GM21360 (cell line): ENCODE measurements around the gene CPSF4.
"Not testable (repeated sequence)": the region's sequence is repeated elsewhere in the genome, so short reads cannot be mapped to it uniquely, and the experiment has no call there.

ENCODE experiments used
- ATAC-seq: cut with Tn5 transposase; IDR thresholded peaks from one replicate; pipeline ENCODE4 v1.9.1; 2021; ENCODE audit warnings: mild to moderate bottlenecking, moderate library complexity; ENCODE audit not compliant: unreplicated experiment

The CPSF4 gene

DNA sequence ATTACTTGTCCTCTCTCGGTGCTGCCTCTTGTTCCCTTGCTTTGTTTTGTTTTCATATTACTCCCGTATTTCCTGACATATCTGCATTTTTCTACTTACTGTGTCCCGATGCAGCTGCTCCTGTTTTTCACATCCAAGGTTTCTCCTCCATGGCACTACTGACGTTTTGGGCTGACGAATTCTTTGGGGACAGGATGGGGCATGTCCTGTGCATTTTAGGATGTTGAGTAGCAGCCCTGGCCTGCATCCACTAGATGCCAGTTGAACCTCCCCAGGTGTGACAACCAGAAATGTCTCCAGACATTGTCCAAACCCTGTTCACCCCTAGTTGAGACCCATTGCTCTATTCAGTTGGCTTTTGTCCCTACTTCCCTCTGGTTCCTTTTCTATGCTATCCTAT, 46.4 kb downstream of the CPSF4 start:
- no peak for ATAC-seq

GRCh38 chr7:99489235-99489634, 50.5 kb downstream of the CPSF4 start:
- ATAC-seq, result no peak

- no peak for ATAC-seq
These were observed 52.1 kb downstream of the CPSF4 start for GRCh38 chr7:99490878-99491277.

GRCh38 chr7:99493823-99494222, 55.1 kb downstream of the CPSF4 start:
- ATAC-seq, result no peak

DNA sequence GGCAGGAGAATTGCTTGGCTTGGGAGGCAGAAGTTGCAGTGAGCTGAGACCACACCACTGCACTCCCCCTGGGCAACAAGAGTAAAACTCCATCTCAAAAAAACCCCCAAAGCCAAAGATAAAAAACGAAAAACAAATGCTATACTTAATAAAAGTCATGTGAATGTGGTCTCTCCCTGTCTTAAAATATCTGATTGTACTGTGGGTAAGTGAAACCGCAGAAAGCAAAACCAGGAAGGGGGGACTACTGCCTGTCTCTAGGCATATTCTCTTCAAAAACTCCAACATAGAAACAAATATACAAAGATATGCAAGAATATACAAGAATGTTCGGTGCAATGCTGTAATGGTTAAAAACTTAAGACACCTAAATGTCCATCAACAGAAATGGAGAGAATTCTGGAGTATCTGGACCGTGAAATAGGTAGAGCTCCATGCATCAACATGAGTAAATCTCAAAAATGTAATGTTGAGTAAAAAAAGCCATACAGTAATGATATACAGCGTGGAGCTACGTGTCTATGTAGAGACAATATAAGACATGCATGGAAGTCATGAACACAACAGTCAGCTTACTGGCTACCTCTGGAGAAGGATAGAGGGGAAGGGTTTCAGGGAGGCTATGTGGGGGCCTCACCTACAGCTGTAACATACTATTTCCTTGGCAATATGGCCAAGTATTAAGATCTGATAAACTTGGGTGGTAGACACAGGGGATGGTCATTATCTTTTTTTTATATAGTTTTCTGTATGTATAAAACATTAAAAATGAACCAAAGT, 59.2 kb downstream of the CPSF4 start:
- no peak for ATAC-seq

GRCh38 chr7:99498546-99498944, 59.8 kb downstream of the CPSF4 start:
- no peak for ATAC-seq

GRCh38 chr7:99499371-99499720, 60.6 kb downstream of the CPSF4 start:
- no peak for ATAC-seq

GRCh38 chr7:99499721-99500636, 61.2 kb downstream of the CPSF4 start, which contains the start of gene ZNF394:
Gene ZNF394, minus strand, starts transcription at chr7:99500281. Its CDS starts 188 bp downstream, at chr7:99500093.
- peak; percentile 42 for ATAC-seq

- ATAC-seq, result no peak
These were observed 61.9 kb downstream of the CPSF4 start for GRCh38 chr7:99500637-99501009.

- not testable (repeated sequence) for ATAC-seq
These were observed 62.5 kb downstream of the CPSF4 start for GRCh38 chr7:99501236-99501635.

- peak; percentile 71 for ATAC-seq
These were observed 65.5 kb downstream of the CPSF4 start for GRCh38 chr7:99504281-99504602.

- ATAC-seq, result peak; percentile 68
These were observed 66.0 kb downstream of the CPSF4 start, which contains the start of gene ZKSCAN5 for GRCh38 chr7:99504603-99505323. Gene ZKSCAN5, plus strand, starts transcription at chr7:99504662. Its CDS starts 1,383 bp downstream, at chr7:99506045.

- no peak for ATAC-seq
These were observed 66.5 kb downstream of the CPSF4 start for GRCh38 chr7:99505324-99505662.
